Stimulated activated CD8-positive, alpha-beta memory T cell treated with anti-CD3 and anti-CD28 coated beads, Interleukin-12 subunit alpha, Interleukin-12 subunit beta, amount 100 ng/mL, for 24 hours (primary cell): ENCODE data around the gene SLC11A1.

Source experiments
- DNase-seq: peaks from one replicate; pipeline ENCODE4 v3.0.0-alpha.2; 2020; ENCODE audit errors: extremely low read depth

The SLC11A1 gene

DNA sequence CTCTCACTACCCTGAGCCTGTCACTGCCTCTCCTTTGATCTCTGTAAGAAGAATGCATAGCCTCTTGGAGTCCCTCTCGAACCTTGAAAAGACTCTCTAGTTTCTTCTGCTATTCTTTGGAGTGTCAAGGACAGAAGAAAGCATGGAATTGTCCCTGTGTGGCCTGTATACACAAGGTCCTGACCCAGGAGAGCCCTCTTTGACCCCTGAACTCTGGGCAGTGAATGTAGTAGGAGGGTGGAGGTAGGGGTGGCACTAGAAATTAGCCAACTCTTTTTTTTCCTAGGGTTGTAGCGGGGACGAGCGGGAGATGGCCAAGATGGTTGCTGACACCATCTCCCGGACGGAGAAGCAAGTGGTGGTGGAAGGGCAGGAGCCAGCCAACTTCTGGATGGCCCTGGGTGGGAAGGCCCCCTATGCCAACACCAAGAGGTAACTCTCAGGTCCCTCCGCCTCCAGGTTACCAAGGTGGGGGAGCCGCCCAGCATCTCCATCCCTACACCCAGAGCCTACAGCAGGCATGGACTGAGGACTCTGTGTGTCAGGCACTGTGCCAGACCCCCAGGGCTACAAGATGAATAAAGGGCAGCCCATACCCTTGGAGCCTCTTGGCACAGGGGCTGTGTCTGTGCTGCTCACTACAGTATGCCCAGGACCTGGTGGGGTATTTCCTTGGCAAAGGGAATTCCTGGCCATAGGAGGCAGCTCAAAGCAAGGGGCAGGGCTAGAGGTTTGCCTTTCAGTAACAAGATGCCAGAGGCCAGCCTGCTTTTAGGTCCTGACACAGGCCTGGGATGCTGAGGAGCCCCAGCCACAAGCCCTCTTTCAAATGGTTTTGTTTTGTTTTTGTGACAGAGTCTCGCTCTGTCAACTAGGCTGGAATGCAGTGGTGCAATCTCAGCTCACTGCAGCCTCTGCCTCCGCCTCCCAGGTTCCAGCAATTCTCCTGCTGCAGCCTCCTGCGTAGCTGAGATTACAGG is 53.2 kb downstream of the SLC11A1 start:
- DNase-seq, result no peak

DNA sequence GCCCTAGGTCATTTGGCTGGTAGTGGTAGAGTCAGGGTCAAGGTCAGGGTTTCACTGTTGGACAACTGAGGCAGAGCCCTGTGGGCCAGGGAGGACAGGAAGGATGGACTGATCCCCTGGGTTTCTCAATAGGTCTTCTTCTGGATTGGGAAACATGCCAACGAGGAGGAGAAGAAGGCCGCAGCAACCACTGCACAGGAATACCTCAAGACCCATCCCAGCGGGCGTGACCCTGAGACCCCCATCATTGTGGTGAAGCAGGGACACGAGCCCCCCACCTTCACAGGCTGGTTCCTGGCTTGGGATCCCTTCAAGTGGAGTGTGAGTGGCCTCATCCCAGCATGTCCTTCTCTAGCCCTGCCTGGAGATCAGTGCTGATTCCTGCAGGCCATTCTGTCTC is 54.9 kb downstream of the SLC11A1 start:
- DNase-seq, result no peak

DNA sequence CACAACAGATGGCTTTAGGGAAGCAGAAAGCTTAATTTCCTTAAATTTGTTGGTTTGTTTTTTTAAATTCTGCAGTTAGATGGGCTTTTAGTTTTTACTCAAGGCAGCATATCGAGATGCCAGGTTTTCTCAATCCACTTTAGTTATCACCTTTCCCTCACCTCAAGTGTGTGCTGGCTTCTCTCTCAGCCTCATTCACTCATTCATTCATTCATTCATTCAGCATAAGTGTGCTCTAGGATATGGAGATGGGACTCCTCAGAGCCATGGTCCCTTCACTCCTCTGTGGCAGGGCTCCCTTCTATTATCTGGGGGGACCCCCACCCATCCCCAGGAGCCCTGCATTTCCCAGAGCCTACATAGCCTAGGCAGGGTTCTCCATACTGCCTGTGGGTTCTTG is 55.9 kb downstream of the SLC11A1 start:
- no peak for DNase-seq

DNA sequence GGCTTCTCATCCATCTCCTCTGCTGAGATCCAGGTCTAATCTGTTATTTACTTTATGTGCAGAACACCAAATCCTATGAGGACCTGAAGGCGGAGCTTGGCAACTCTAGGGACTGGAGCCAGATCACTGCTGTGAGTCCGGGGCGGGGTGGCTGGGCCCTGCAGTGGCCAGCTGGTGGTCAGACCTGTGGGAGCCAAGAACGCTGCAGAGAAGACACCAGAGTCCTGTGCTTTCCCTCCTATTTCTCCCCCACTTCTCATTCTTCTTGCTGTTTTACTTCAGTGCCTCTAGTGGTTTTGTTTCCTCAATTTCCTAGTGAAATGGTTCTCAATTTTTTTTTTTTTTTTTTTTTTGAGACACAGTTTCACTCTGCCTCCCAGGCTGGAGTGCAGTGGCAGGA is 56.5 kb downstream of the SLC11A1 start:
- no peak for DNase-seq

DNA sequence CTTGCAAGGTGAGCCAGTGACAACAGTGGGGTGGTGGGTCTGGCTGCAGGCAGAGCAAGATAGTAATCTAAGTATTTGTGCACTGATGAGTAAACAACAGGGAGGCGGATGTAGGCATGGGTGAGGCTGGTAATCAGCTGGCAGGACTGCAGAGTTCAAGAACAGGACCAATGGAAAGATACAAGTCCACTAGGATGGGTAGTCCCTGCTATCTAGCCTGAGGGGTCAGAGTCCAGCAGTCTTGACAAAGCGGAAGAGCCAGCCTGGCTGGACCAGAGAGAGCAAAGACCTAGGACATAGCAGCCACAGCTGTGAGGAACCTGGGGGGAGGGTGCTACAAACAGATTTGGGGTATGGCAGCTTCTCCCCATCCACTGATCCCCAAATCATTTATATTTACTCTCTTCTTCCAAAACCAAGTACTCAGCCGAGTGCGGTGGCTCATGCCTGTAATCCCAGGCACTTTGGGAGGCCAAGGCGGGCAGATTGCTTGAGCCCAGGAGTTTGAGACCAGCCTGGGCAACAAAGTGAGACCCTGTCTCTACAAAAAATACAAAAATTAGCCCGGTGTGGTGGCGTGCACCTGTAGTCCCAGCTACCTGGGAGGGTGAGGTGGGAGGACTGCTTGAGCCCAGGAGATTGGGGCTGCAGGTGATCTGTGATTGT is 62.8 kb downstream of the SLC11A1 start:
- no peak for DNase-seq

DNA sequence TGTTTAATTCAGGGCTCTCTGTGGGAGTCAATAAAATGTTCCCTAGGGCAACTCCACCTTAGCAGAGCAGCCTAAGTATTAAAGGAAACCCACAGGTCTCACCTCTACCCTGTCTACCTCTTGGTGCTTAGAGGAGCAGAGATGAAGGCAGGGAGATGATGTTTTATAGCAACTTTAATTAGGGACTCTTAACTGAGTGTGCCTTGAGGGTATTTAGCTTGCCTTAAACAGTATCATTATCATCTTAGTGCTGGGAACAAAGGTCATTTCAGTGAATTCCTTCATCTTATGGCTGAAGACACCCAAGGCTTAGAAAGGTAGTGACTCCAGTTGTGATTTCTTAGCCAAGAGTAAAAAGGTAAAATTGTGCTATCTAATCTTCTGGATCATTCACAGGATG is 63.5 kb downstream of the SLC11A1 start:
- no peak for DNase-seq
